ENCODE results near the gene DPM2. TPM values are rescaled to one million over a fixed set of nuclear protein-coding genes. Genes with fewer than 3 reads are reported as not detected.

The DPM2 gene
- total and polyA plus RNA-seq, 2 of the 4 experiments (the other 2 are of a cell fraction), result 10.8 to 60.6 TPM

DNA sequence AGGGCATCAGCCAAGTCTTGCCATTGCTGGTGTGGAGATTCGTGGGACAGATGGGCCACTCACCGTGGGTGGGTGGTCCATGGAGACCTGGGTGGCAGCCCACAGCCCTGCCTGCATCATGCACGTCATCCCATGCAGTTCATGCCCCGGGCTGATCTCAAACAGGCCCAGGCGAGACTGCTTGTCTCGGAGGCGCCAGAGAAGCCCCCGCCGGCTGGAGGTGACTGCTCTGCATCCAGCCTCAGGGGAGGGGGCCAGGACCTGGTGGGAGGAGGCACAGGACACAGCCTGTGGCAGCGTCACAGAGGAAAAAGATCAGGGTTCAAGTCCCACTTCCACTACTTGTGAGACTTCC lies 8.1 kb downstream of the DPM2 start:
- POLR2A ChIA-PET (ENCODE audit: unreplicated experiment), result no interaction called here
- dilution Hi-C loops (cut with HindIII; ENCODE audit: low sequenced_read_pairs, unreplicated experiment), result no loop called here
- intact Hi-C loops (cut with micrococcal nuclease), result loop anchor here (10.0 kb wide), 2 partner anchors 425 to 725 kb away; no protein-coding TSS in a partner anchor

More for the DNA sequence above, 8.1 kb downstream of the DPM2 start:
- Histone ChIP-seq H3K27ac (ENCODE audit: insufficient read depth, low read length) (no peak overlapping the region), H3K23ac (ENCODE audit: low read depth, low read length) (0 out of 2 replicates have a peak overlapping the region, but pooled peaks have one; percentile 89), H4K8ac (ENCODE audit: low read depth in 2 of 2, low read length in 2 of 2) (no peak overlapping the region), H3K9ac (ENCODE audit: low read depth, low read length) (no peak overlapping the region), H2AFZ (replicated peaks; ENCODE audit: low read length, poor library complexity) (no peak overlapping the region), H3K4ac (ENCODE audit: low read depth, low read length) (no peak overlapping the region), H3K56ac (ENCODE audit: extremely low read depth, insufficient read depth, low read length) (no peak overlapping the region), H4K20me1 (ENCODE audit: insufficient read depth, low read length) (peaks cover 11% of the 10 kb centered on the region), H3K9me1 (ENCODE audit: insufficient read depth, low read length) (peaks cover 22% of the 10 kb centered on the region), H2AK9ac (replicated peaks; ENCODE audit: low read depth, low read length, poor library complexity) (peak overlapping the region; percentile 37), H3K9me3 (ENCODE audit: control insufficient read depth, insufficient read depth, low read length) (no peaks in the 10 kb centered on the region), H3K18ac (ENCODE audit: low read depth, low read length) (no peak overlapping the region), H3K36me3 (ENCODE audit: control insufficient read depth, insufficient read depth, low read length) (no peaks in the 10 kb centered on the region; the same call in 1 of the 2 replicates), H3K79me1 (ENCODE audit: low read depth in 1 of 2, low read length in 2 of 2) (peaks cover 0 to 24% of the 10 kb centered on the region in 2 experiments; a peak in 2 of 4 replicates), H3K4me2 (ENCODE audit: low read depth, low read length) (no peak overlapping the region), H4K5ac (ENCODE audit: low read depth, low read length) (no peak overlapping the region), H2AK5ac (ENCODE audit: low read depth, low read length) (peak overlapping the region; percentile 48; the same call in 1 of the 2 replicates), H3K14ac (replicated peaks; ENCODE audit: low read depth, low read length) (no peak overlapping the region), H3K4me3 (ENCODE audit: insufficient read depth, low read depth, low read length) (no peak overlapping the region), H2BK15ac (ENCODE audit: low read depth, low read length) (no peak overlapping the region), H3K4me1 (ENCODE audit: control insufficient read depth, insufficient read depth, low read length) (peaks cover 8% of the 10 kb centered on the region), H3K27me3 (ENCODE audit: control insufficient read depth, insufficient read depth, low read length) (no peaks in the 10 kb centered on the region), H2BK120ac (ENCODE audit: low read depth, low read length) (no peak overlapping the region), H2BK5ac (ENCODE audit: low read depth, low read length, poor library complexity, severe bottlenecking) (no peak overlapping the region), H2BK20ac (ENCODE audit: low read depth, low read length) (no peak overlapping the region), H4K91ac (ENCODE audit: insufficient read depth, low read depth, low read length) (no peak overlapping the region)
- BruUV-seq (replicated peaks), result no TSS peak
- in situ Hi-C loops (cut with MboI; ENCODE audit: low sequenced_read_pairs), result no loop called here
- WGBS, 2 experiments (ENCODE audit: extremely low coverage in 2 of 2, insufficient read length in 1 of 2), result 76% methylated on average over 6 of the region's 10 CpGs; no CpG with 5 or more reads in 1 of the 2 experiments
- CTCF ChIA-PET, result no interaction called here
- DNase-seq (no peak), ATAC-seq (ENCODE audit: low read depth) (no peak)
- TF ChIP-seq MAZ (IDR thresholded peaks at IDR 0.05; ENCODE audit: borderline replicate concordance, low read depth, low read length), result no peak
- no peak for TF ChIP-seq BHLHE40 (IDR thresholded peaks at IDR 0.05; ENCODE audit: low read depth, low read length)
- TF ChIP-seq, protein P1, sequence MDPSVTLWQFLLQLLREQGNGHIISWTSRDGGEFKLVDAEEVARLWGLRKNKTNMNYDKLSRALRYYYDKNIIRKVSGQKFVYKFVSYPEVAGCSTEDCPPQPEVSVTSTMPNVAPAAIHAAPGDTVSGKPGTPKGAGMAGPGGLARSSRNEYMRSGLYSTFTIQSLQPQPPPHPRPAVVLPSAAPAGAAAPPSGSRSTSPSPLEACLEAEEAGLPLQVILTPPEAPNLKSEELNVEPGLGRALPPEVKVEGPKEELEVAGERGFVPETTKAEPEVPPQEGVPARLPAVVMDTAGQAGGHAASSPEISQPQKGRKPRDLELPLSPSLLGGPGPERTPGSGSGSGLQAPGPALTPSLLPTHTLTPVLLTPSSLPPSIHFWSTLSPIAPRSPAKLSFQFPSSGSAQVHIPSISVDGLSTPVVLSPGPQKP (IDR thresholded peaks at IDR 0.05; ENCODE audit: borderline replicate concordance, low read depth, low read length), result no peak
- no peak for TF ChIP-seq RCOR1 (IDR thresholded peaks at IDR 0.05; ENCODE audit: insufficient replicate concordance, low read length)
- TF ChIP-seq RAD21 (IDR thresholded peaks at IDR 0.05; ENCODE audit: low read length), result no peak
- no peak for TF ChIP-seq SMC3 (IDR thresholded peaks at IDR 0.05; ENCODE audit: low read depth, low read length)
- TF ChIP-seq RFX5 (IDR thresholded peaks at IDR 0.05; ENCODE audit: low read depth, low read length), result no peak
- TF ChIP-seq CHD1 (IDR thresholded peaks at IDR 0.05; ENCODE audit: low read depth, low read length), result no peak
- TF ChIP-seq MXI1 (IDR thresholded peaks at IDR 0.05; ENCODE audit: borderline replicate concordance, low read depth, low read length), result no peak
- TF ChIP-seq, protein P2, sequence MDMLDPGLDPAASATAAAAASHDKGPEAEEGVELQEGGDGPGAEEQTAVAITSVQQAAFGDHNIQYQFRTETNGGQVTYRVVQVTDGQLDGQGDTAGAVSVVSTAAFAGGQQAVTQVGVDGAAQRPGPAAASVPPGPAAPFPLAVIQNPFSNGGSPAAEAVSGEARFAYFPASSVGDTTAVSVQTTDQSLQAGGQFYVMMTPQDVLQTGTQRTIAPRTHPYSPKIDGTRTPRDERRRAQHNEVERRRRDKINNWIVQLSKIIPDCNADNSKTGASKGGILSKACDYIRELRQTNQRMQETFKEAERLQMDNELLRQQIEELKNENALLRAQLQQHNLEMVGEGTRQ (IDR thresholded peaks at IDR 0.05; ENCODE audit: low read depth, low read length), result no peak
- TF ChIP-seq NFE2L2 (IDR thresholded peaks at IDR 0.05; ENCODE audit: low read depth, low read length), result no peak
- TF ChIP-seq MAFK (IDR thresholded peaks at IDR 0.05; ENCODE audit: low read depth, low read length), result no peak
- no peak for TF ChIP-seq CEBPB (IDR thresholded peaks at IDR 0.05; ENCODE audit: low read depth, low read length)
- TF ChIP-seq, protein P3, sequence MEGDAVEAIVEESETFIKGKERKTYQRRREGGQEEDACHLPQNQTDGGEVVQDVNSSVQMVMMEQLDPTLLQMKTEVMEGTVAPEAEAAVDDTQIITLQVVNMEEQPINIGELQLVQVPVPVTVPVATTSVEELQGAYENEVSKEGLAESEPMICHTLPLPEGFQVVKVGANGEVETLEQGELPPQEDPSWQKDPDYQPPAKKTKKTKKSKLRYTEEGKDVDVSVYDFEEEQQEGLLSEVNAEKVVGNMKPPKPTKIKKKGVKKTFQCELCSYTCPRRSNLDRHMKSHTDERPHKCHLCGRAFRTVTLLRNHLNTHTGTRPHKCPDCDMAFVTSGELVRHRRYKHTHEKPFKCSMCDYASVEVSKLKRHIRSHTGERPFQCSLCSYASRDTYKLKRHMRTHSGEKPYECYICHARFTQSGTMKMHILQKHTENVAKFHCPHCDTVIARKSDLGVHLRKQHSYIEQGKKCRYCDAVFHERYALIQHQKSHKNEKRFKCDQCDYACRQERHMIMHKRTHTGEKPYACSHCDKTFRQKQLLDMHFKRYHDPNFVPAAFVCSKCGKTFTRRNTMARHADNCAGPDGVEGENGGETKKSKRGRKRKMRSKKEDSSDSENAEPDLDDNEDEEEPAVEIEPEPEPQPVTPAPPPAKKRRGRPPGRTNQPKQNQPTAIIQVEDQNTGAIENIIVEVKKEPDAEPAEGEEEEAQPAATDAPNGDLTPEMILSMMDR (conservative IDR thresholded peaks at IDR 0.05; ENCODE audit: low read depth, low read length), result no peak
- TF ChIP-seq FOS (IDR thresholded peaks at IDR 0.05; ENCODE audit: low read depth, low read length), result no peak
- no peak for TF ChIP-seq POLR2A (IDR thresholded peaks at IDR 0.05; ENCODE audit: low read depth, low read length)

Data from IMR-90 (cell line).